Neutrophil (primary cell): Measurements from ENCODE around the gene NECTIN3.

Experiments
- H3K27ac ChIP-seq: fragments of 200-600 bp; sonication (generic); 2 replicates; pipeline ENCODE4 v1.5.1; 2016; ENCODE audit warnings: mild to moderate bottlenecking, moderate library complexity
- H3K27me3 ChIP-seq: fragments of 200-600 bp; sonication (generic); 2 replicates; pipeline ENCODE4 v1.6.0; 2016; ENCODE audit warnings: mild to moderate bottlenecking
- H3K36me3 ChIP-seq: fragments of 200-600 bp; sonication (generic); 2 replicates; pipeline ENCODE4 v1.5.1; 2017
- H3K4me1 ChIP-seq, 2 experiments: fragments of 200-600 bp in 1 of 2; sonication (generic) in 1 of 2; 1 replicate in 1 of 2; 2 replicates in 1 of 2; pipeline versions ENCODE4 v1.5.1 to v1.6.1; 2013 to 2016; ENCODE audit warnings: low read depth in 1 of 2, low read length in 1 of 2, mild to moderate bottlenecking in 1 of 2, moderate library complexity in 1 of 2; ENCODE audit not compliant: control insufficient read depth in 1 of 2, insufficient read depth in 1 of 2
- H3K4me3 ChIP-seq, 2 experiments: fragments of 200-600 bp in 1 of 2; sonication (generic) in 1 of 2; 1 replicate in 1 of 2; 2 replicates in 1 of 2; pipeline ENCODE4 v1.5.1; 2013 to 2016; ENCODE audit warnings: low read depth in 1 of 2, low read length in 1 of 2, mild to moderate bottlenecking in 1 of 2, moderate library complexity in 1 of 2
- H3K9me3 ChIP-seq: fragments of 200-600 bp; sonication (generic); 2 replicates; pipeline ENCODE4 v1.5.1; 2016
- TF ChIP-seq, protein P1 (sequence below): fragments of 200-600 bp; sonication (generic); IDR thresholded peaks from 2 replicates; pipeline ENCODE4 v1.5.1; 2016; ENCODE audit warnings: antibody characterized with exemption

Gene NECTIN3

GRCh38 chr3:111047812-111048435, 23.7 kb upstream of the NECTIN3 start:
- no peak overlapping the region for H3K4me3 ChIP-seq
- H3K9me3 ChIP-seq: no peaks in the 10 kb centered on the region
- no peaks in the 10 kb centered on the region for H3K36me3 ChIP-seq
- TF ChIP-seq, protein P1, sequence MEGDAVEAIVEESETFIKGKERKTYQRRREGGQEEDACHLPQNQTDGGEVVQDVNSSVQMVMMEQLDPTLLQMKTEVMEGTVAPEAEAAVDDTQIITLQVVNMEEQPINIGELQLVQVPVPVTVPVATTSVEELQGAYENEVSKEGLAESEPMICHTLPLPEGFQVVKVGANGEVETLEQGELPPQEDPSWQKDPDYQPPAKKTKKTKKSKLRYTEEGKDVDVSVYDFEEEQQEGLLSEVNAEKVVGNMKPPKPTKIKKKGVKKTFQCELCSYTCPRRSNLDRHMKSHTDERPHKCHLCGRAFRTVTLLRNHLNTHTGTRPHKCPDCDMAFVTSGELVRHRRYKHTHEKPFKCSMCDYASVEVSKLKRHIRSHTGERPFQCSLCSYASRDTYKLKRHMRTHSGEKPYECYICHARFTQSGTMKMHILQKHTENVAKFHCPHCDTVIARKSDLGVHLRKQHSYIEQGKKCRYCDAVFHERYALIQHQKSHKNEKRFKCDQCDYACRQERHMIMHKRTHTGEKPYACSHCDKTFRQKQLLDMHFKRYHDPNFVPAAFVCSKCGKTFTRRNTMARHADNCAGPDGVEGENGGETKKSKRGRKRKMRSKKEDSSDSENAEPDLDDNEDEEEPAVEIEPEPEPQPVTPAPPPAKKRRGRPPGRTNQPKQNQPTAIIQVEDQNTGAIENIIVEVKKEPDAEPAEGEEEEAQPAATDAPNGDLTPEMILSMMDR: no peak
- no peak overlapping the region for H3K27ac ChIP-seq
- H3K27me3 ChIP-seq: no peaks in the 10 kb centered on the region
- H3K4me1 ChIP-seq: no peaks in the 10 kb centered on the region

DNA sequence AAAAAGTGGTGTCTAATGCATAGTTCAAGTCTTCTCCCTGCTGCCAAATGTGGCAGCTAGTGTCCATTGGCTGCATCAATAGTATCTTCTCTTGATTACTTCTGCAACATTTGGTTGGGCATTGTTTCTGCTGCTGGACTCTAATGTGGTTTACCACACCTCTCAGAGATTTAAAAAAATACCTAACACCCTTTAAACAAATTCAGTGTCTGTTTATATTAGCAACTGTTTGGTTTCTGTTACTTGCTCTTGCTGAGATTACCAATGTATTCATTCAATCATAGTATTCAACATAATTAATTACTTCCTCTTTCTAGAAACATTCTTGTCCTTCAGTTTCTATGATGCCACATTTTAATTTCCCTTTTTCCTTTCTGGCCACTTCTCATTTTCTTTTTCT, 20.3 kb upstream of the NECTIN3 start:
- Histone ChIP-seq H3K27ac (no peak overlapping the region), H3K4me1 (no peaks in the 10 kb centered on the region), H3K9me3 (no peaks in the 10 kb centered on the region), H3K4me3 (no peak overlapping the region), H3K36me3 (no peaks in the 10 kb centered on the region), H3K27me3 (no peaks in the 10 kb centered on the region)
- TF ChIP-seq, protein P1: no peak

DNA sequence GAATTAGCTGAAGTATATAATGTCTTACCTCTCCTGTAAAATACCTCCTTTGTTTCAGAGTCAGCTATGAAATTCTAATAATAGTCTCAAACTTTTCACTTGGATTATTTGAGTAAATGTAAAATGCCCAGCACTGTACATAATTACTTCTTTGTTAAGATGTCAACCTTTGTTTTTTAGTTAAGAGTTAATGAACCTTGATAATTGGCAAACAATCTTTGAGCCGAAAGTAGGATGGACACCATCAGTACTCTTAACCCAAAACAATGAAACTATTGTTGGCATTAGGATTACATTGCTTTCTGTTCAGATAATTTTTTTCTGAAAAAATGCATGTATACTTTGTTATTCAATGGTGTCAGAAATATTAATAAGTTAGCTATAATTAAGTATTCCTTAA, 3.0 kb upstream of the NECTIN3 start:
- Histone ChIP-seq H3K4me3 (no peak overlapping the region), H3K27ac (no peak overlapping the region), H3K27me3 (peaks cover 79% of the 10 kb centered on the region), H3K4me1 (peaks cover 7 to 18% of the 10 kb centered on the region in 2 experiments), H3K36me3 (no peaks in the 10 kb centered on the region), H3K9me3 (no peaks in the 10 kb centered on the region)
- TF ChIP-seq, protein P1: no peak

- H3K4me3 ChIP-seq: no peak overlapping the region
- no peaks in the 10 kb centered on the region for H3K36me3 ChIP-seq
- H3K27ac ChIP-seq: no peak overlapping the region
- TF ChIP-seq, protein P1: no peak
- H3K27me3 ChIP-seq: peaks cover 94% of the 10 kb centered on the region
- H3K9me3 ChIP-seq: no peaks in the 10 kb centered on the region
- peaks cover 7 to 18% of the 10 kb centered on the region in 2 experiments for H3K4me1 ChIP-seq
Measured at GRCh38 chr3:111069974-111070771, 1.4 kb upstream of the NECTIN3 start.

DNA sequence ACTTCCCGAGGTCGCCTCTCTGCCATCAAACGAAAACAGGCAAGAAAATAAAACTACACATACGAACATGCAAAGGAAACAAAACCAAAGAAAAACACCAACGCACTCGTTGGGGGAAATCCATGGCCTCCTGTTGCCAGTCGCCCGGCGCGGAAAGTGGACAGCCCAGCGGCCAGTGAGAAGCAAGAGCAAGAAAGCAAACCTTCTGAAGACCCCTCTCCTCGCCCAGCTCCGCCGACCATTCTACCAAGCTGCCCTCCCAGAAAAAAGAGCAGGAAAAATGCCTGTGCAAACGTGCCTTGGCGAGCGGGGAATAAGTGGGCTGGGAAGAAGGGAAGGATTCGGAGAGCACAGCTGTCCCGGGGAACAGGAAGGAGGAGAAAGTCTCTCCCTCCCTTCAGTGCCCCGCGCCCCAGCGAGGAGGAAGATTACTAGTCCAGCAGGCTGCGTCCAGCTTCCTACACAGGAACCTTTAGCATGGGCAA, 802 bp upstream of the NECTIN3 start:
- Histone ChIP-seq H3K4me3 (peak overlapping the region in 1 of 2 experiments; percentile 58), H3K27me3 (peaks cover 95% of the 10 kb centered on the region), H3K27ac (no peak overlapping the region), H3K9me3 (no peaks in the 10 kb centered on the region), H3K4me1 (peaks cover 7 to 18% of the 10 kb centered on the region in 2 experiments), H3K36me3 (no peaks in the 10 kb centered on the region)
- TF ChIP-seq, protein P1: no peak
